H1 (cell line): ENCODE results near the gene CYP2E1. TPM values are rescaled to one million over a fixed set of nuclear protein-coding genes. Genes with fewer than 3 reads are reported as not detected.

ENCODE experiments used
- CTCF ChIA-PET: fragments of 300-600 bp; sonication (Branson Sonifier 250); formaldehyde crosslinking; loops from one replicate; lab custom pipeline; 2021; ENCODE audit not compliant: partially characterized antibody; lab: Charles Lee
- POLR2A ChIA-PET: fragments of 300-600 bp; sonication (Branson Sonifier 250); formaldehyde crosslinking; loops from one replicate; lab custom pipeline; 2021; ENCODE audit warnings: inconsistent platforms; ENCODE audit not compliant: partially characterized antibody; lab: Charles Lee
- DNase-seq, 2 experiments: peaks; one replicate each; pipeline versions ENCODE4 v3.0.0 to v3.0.0-alpha.2; 2010 to 2022; ENCODE audit warnings: low spot score in 2 of 2, low read depth in 1 of 2, mixed read lengths in 1 of 2
- FAIRE-seq: peaks from 2 replicates; lab custom pipeline; 2011; peaks lifted over from hg19 to GRCh38; lab: Jason Lieb, UNC
- H2AFZ ChIP-seq: 2 replicates; pipeline ENCODE4 v1.8.1; 2012; ENCODE audit warnings: low read length, inconsistent platforms
- H2AK5ac ChIP-seq: 2 replicates; pipeline ENCODE4 v1.6.1; 2013; ENCODE audit warnings: low read depth, low read length
- H2BK120ac ChIP-seq: replicated peaks from 2 replicates; pipeline ENCODE3; 2013; ENCODE audit warnings: low read depth, low read length, inconsistent platforms
- H2BK12ac ChIP-seq: 2 replicates; pipeline ENCODE4 v1.6.1; 2013; ENCODE audit warnings: low read depth, low read length
- H2BK15ac ChIP-seq: 2 replicates; pipeline ENCODE4 v1.6.1; 2013; ENCODE audit warnings: low read length
- H2BK20ac ChIP-seq: 2 replicates; pipeline ENCODE4 v1.6.1; 2013; ENCODE audit warnings: low read length
- H2BK5ac ChIP-seq: 2 replicates; pipeline ENCODE4 v1.6.1; 2013; ENCODE audit warnings: low read depth, low read length
- H3K14ac ChIP-seq: 2 replicates; pipeline ENCODE4 v1.6.1; 2013; ENCODE audit warnings: inconsistent platforms; ENCODE audit not compliant: insufficient read length
- H3K18ac ChIP-seq: 2 replicates; pipeline ENCODE4 v1.6.1; 2013; ENCODE audit warnings: low read length; ENCODE audit errors: extremely low read depth
- H3K23ac ChIP-seq: 2 replicates; pipeline ENCODE4 v1.6.1; 2013; ENCODE audit warnings: inconsistent platforms; ENCODE audit not compliant: insufficient read length
- H3K23me2 ChIP-seq: 2 replicates; pipeline ENCODE4 v1.6.1; 2013; ENCODE audit warnings: low read depth, low read length
- H3K27ac ChIP-seq: 2 replicates; pipeline ENCODE4 v1.6.1; 2011; ENCODE audit warnings: low read depth, low read length, inconsistent platforms
- H3K27me3 ChIP-seq, 4 experiments: replicated peaks in 1 of 4; 1 replicate in 1 of 4; 2 replicates in 3 of 4; pipeline versions ENCODE4 v1.6.1 to v1.8.1; 2011 to 2013; ENCODE audit warnings: low read length in 3 of 4, mild to moderate bottlenecking in 3 of 4, inconsistent platforms in 2 of 4, mixed read lengths in 2 of 4, moderate library complexity in 1 of 4; ENCODE audit not compliant: control insufficient read depth in 3 of 4, insufficient read depth in 3 of 4; ENCODE audit errors: extremely low read depth in 1 of 4
- H3K36me3 ChIP-seq, 4 experiments: 2 replicates each; pipeline versions ENCODE4 v1.6.1 to v1.8.1; 2011 to 2013; ENCODE audit warnings: mild to moderate bottlenecking in 4 of 4, low read length in 3 of 4, moderate library complexity in 2 of 4, control low read depth in 1 of 4, inconsistent platforms in 1 of 4; ENCODE audit not compliant: insufficient read depth in 4 of 4, control insufficient read depth in 2 of 4
- H3K4ac ChIP-seq: replicated peaks from 2 replicates; pipeline ENCODE3; 2013; ENCODE audit warnings: low read length, low read depth, mixed read lengths, inconsistent platforms; ENCODE audit not compliant: insufficient read length
- H3K4me1 ChIP-seq, 4 experiments: replicated peaks in 1 of 4; 1 replicate in 1 of 4; 2 replicates in 3 of 4; pipeline versions ENCODE4 v1.6.1 to v1.8.1; 2011 to 2013; ENCODE audit warnings: low read length in 3 of 4, inconsistent platforms in 2 of 4, mixed read lengths in 1 of 4; ENCODE audit not compliant: insufficient read depth in 4 of 4, control insufficient read depth in 3 of 4
- H3K4me2 ChIP-seq, 2 experiments: 2 replicates each; pipeline versions ENCODE4 v1.6.1 to v1.8.1; 2011 to 2013; ENCODE audit warnings: low read depth in 2 of 2, low read length in 2 of 2, control low read depth in 1 of 2, inconsistent platforms in 1 of 2, mild to moderate bottlenecking in 1 of 2; ENCODE audit not compliant: insufficient read depth in 1 of 2
- H3K4me3 ChIP-seq, 4 experiments: fragments of 200-600, 300-600 bp in 1 of 4; sonication (generic), shearing (Covaris generic), sonication (Bioruptor Twin) in 1 of 4; 2 replicates each; pipeline versions ENCODE4 v1.5.1 to v1.8.1; 2011 to 2016; ENCODE audit warnings: low read length in 4 of 4, low read depth in 3 of 4, control low read depth in 2 of 4, inconsistent platforms in 2 of 4, mild to moderate bottlenecking in 2 of 4, mixed read lengths in 1 of 4, moderate library complexity in 1 of 4; ENCODE audit not compliant: insufficient read depth in 2 of 4; ENCODE audit errors: extremely low read depth in 1 of 4
- H3K56ac ChIP-seq: replicated peaks from 2 replicates; pipeline ENCODE3; 2013; ENCODE audit warnings: low read depth, mild to moderate bottlenecking, mixed read lengths, low read length, inconsistent platforms; ENCODE audit not compliant: insufficient read length
- H3K79me1 ChIP-seq: 2 replicates; pipeline ENCODE4 v1.6.1; 2013; ENCODE audit warnings: low read depth, low read length, control low read depth
- H3K79me2 ChIP-seq, 2 experiments: 2 replicates each; pipeline versions ENCODE4 v1.6.1 to v1.8.1; 2012 to 2013; ENCODE audit warnings: low read length in 2 of 2, mild to moderate bottlenecking in 2 of 2, inconsistent platforms in 1 of 2; ENCODE audit not compliant: insufficient read depth in 2 of 2, control insufficient read depth in 1 of 2
- H3K9ac ChIP-seq, 4 experiments: replicated peaks in 1 of 4; 1 replicate in 1 of 4; 2 replicates in 3 of 4; pipeline versions ENCODE4 v1.6.1 to v1.8.1; 2011 to 2013; ENCODE audit warnings: low read depth in 3 of 4, low read length in 3 of 4, control low read depth in 2 of 4, mild to moderate bottlenecking in 2 of 4, moderate library complexity in 2 of 4, inconsistent platforms in 1 of 4; ENCODE audit errors: extremely low read depth in 1 of 4
- H3K9me3 ChIP-seq, 2 experiments: 2 replicates each; pipeline versions ENCODE4 v1.6.1 to v1.8.1; 2012 to 2013; ENCODE audit warnings: mild to moderate bottlenecking in 2 of 2, moderate library complexity in 2 of 2, control low read depth in 1 of 2, inconsistent platforms in 1 of 2, low read depth in 1 of 2, low read length in 1 of 2, mixed read lengths in 1 of 2; ENCODE audit not compliant: insufficient read depth in 2 of 2
- H4K20me1 ChIP-seq, 2 experiments: replicated peaks in 1 of 2; 2 replicates each; pipeline versions ENCODE3 to v1.8.1; 2011 to 2013; ENCODE audit warnings: inconsistent platforms in 2 of 2, low read length in 2 of 2, mild to moderate bottlenecking in 1 of 2; ENCODE audit not compliant: insufficient read depth in 2 of 2, control insufficient read depth in 1 of 2
- H4K5ac ChIP-seq: 2 replicates; pipeline ENCODE4 v1.6.1; 2013; ENCODE audit warnings: low read length, low read depth, mixed read lengths, inconsistent platforms; ENCODE audit not compliant: insufficient read length
- H4K8ac ChIP-seq: 2 replicates; pipeline ENCODE4 v1.8.0; 2013; ENCODE audit warnings: mild to moderate bottlenecking, moderate library complexity, low read length, inconsistent platforms; ENCODE audit not compliant: insufficient read depth; ENCODE audit errors: extremely low read depth
- H4K91ac ChIP-seq: replicated peaks from 2 replicates; pipeline ENCODE3; 2013; ENCODE audit warnings: low read length, mixed read lengths, inconsistent platforms; ENCODE audit not compliant: insufficient read length
- RXRA ChIP-seq: IDR thresholded peaks from 2 replicates; pipeline ENCODE4 v1.6.1; 2011; ENCODE audit warnings: low read depth, mild to moderate bottlenecking, low read length, moderate library complexity; ENCODE audit not compliant: insufficient read depth
- SP4 ChIP-seq: IDR thresholded peaks from 2 replicates; pipeline ENCODE4 v1.6.1; 2012; ENCODE audit warnings: low read length, inconsistent platforms
- WGBS, 2 experiments: shearing (Covaris generic) in 1 of 2; methylation state at CpG; one replicate each; pipeline versions ENCODE4 v1.1.6 to v1.1.7; 2013 to 2015; ENCODE audit warnings: low lambda C conversion rate in 2 of 2, mixed read lengths in 2 of 2, inconsistent platforms in 1 of 2, low coverage in 1 of 2, missing lambda C conversion rate in 1 of 2; ENCODE audit not compliant: insufficient replicate concordance in 2 of 2, insufficient coverage in 1 of 2, insufficient read length in 1 of 2; ENCODE audit errors: extremely low coverage in 1 of 2, missing lambda C conversion rate in 1 of 2; 5-methylcytosine and 5-hydroxymethylcytosine counted together
- polyA plus RNA-seq, 7 experiments: library from polyadenylated mRNA; depleted of rRNA in 3 of 7; stranded (reverse) in 5 of 7; unstranded in 2 of 7; fragments of >200 nt in 5 of 7; fragments of 200-250 nt in 2 of 7; gene quantifications; 1 replicate in 5 of 7; 2 replicates in 1 of 7; 4 replicates in 1 of 7; pipeline versions ENCODE4 v1.2.1 to v1.2.3, GENCODE V29; 2011 to 2013; ENCODE audit warnings: missing spikeins in 2 of 7, mixed read lengths in 2 of 7
- total RNA-seq: library from RNA; stranded (reverse); fragmentation: NEBNext Ultra II Directional; extraction: Animal tissue kit (Norgen Biotek cat#: 25700); gene quantifications from 2 replicates; pipeline ENCODE4 v1.2.1, GENCODE V29; 2021

Gene CYP2E1
- total and polyA plus RNA-seq, 2 of the 8 experiments (the other 6 are each of a cell fraction or from before 2014, with no cell fraction given): 0.11 TPM; not detected in 1

DNA sequence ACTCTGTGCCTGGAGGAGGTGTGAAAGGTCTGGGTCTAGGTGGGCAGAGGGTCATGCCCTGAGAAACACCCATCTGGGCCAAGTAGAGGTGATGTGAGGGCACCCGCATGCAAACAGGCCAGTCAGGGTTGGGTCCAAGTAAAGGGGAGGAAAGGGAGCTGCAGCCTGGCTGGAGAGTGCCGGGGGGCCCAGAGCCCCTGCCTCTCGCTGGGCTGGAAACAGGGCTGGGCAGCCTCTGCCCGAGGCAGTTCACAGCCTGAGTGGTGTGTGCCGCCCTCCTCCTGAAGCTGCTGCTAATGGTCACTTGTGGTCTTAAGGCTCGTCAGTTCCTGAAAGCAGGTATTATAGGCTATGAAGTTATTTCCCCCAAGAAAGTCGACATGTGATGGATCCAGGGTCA lies 7.3 kb downstream of the CYP2E1 start:
- Histone ChIP-seq H4K5ac (no peak overlapping the region), H3K36me3 (no peaks in the 10 kb centered on the region), H2BK5ac (no peak overlapping the region), H2AK5ac (no peak overlapping the region), H3K18ac (no peak overlapping the region), H4K8ac (no peak overlapping the region), H2BK120ac (no peak overlapping the region), H3K23me2 (peaks cover 7% of the 10 kb centered on the region; the same call in 1 of the 2 replicates), H3K27me3 (no peaks in the 10 kb centered on the region), H3K79me2 (no peaks in the 10 kb centered on the region), H3K56ac (no peak overlapping the region), H2BK12ac (no peak overlapping the region), H3K79me1 (no peaks in the 10 kb centered on the region), H3K27ac (no peak overlapping the region), H3K4me3 (no peak overlapping the region), H2AFZ (no peak overlapping the region), H4K91ac (no peak overlapping the region), H3K4me1 (no peaks in the 10 kb centered on the region), H3K9me3 (peaks cover 67 to 86% of the 10 kb centered on the region in 2 experiments), H2BK20ac (no peak overlapping the region), H3K14ac (no peak overlapping the region), H3K4ac (no peak overlapping the region), H3K4me2 (no peak overlapping the region), H3K23ac (no peak overlapping the region), H2BK15ac (no peak overlapping the region), H3K9ac (no peak overlapping the region), H4K20me1 (no peaks in the 10 kb centered on the region)
- FAIRE-seq (no peak), DNase-seq (no peak)
- WGBS, 2 experiments: 79% methylated on average over 5 of the region's 7 CpGs; no CpG with 5 or more reads in 1 of the 2 experiments
- POLR2A ChIA-PET: no interaction called here
- no peak for TF ChIP-seq RXRA
- no peak for TF ChIP-seq SP4
- CTCF ChIA-PET: no interaction called here
